H1 (cell line): Measurements from ENCODE around the gene TDRD6. TPM values are rescaled to one million over a fixed set of nuclear protein-coding genes. Genes with fewer than 3 reads are reported as not detected.

Source experiments
- CTCF ChIA-PET: fragments of 300-600 bp; sonication (Branson Sonifier 250); formaldehyde crosslinking; loops from one replicate; lab custom pipeline; 2021; ENCODE audit not compliant: partially characterized antibody; lab: Charles Lee
- POLR2A ChIA-PET: fragments of 300-600 bp; sonication (Branson Sonifier 250); formaldehyde crosslinking; loops from one replicate; lab custom pipeline; 2021; ENCODE audit warnings: inconsistent platforms; ENCODE audit not compliant: partially characterized antibody; lab: Charles Lee
- DNase-seq, 2 experiments: peaks; one replicate each; pipeline versions ENCODE4 v3.0.0 to v3.0.0-alpha.2; 2010 to 2022; ENCODE audit warnings: low spot score in 2 of 2, low read depth in 1 of 2, mixed read lengths in 1 of 2
- FAIRE-seq: peaks from 2 replicates; lab custom pipeline; 2011; peaks lifted over from hg19 to GRCh38; lab: Jason Lieb, UNC
- H2AFZ ChIP-seq: 2 replicates; pipeline ENCODE4 v1.8.1; 2012; ENCODE audit warnings: low read length, inconsistent platforms
- H2AK5ac ChIP-seq: 2 replicates; pipeline ENCODE4 v1.6.1; 2013; ENCODE audit warnings: low read depth, low read length
- H2BK120ac ChIP-seq: replicated peaks from 2 replicates; pipeline ENCODE3; 2013; ENCODE audit warnings: low read depth, low read length, inconsistent platforms
- H2BK12ac ChIP-seq: 2 replicates; pipeline ENCODE4 v1.6.1; 2013; ENCODE audit warnings: low read depth, low read length
- H2BK15ac ChIP-seq: 2 replicates; pipeline ENCODE4 v1.6.1; 2013; ENCODE audit warnings: low read length
- H2BK20ac ChIP-seq: 2 replicates; pipeline ENCODE4 v1.6.1; 2013; ENCODE audit warnings: low read length
- H2BK5ac ChIP-seq: 2 replicates; pipeline ENCODE4 v1.6.1; 2013; ENCODE audit warnings: low read depth, low read length
- H3K14ac ChIP-seq: 2 replicates; pipeline ENCODE4 v1.6.1; 2013; ENCODE audit warnings: inconsistent platforms; ENCODE audit not compliant: insufficient read length
- H3K18ac ChIP-seq: 2 replicates; pipeline ENCODE4 v1.6.1; 2013; ENCODE audit warnings: low read length; ENCODE audit errors: extremely low read depth
- H3K23ac ChIP-seq: 2 replicates; pipeline ENCODE4 v1.6.1; 2013; ENCODE audit warnings: inconsistent platforms; ENCODE audit not compliant: insufficient read length
- H3K23me2 ChIP-seq: 2 replicates; pipeline ENCODE4 v1.6.1; 2013; ENCODE audit warnings: low read depth, low read length
- H3K27ac ChIP-seq: 2 replicates; pipeline ENCODE4 v1.6.1; 2011; ENCODE audit warnings: low read depth, low read length, inconsistent platforms
- H3K27me3 ChIP-seq, 4 experiments: replicated peaks in 1 of 4; 1 replicate in 1 of 4; 2 replicates in 3 of 4; pipeline versions ENCODE4 v1.6.1 to v1.8.1; 2011 to 2013; ENCODE audit warnings: low read length in 3 of 4, mild to moderate bottlenecking in 3 of 4, inconsistent platforms in 2 of 4, mixed read lengths in 2 of 4, moderate library complexity in 1 of 4; ENCODE audit not compliant: control insufficient read depth in 3 of 4, insufficient read depth in 3 of 4; ENCODE audit errors: extremely low read depth in 1 of 4
- H3K36me3 ChIP-seq, 4 experiments: 2 replicates each; pipeline versions ENCODE4 v1.6.1 to v1.8.1; 2011 to 2013; ENCODE audit warnings: mild to moderate bottlenecking in 4 of 4, low read length in 3 of 4, moderate library complexity in 2 of 4, control low read depth in 1 of 4, inconsistent platforms in 1 of 4; ENCODE audit not compliant: insufficient read depth in 4 of 4, control insufficient read depth in 2 of 4
- H3K4ac ChIP-seq: replicated peaks from 2 replicates; pipeline ENCODE3; 2013; ENCODE audit warnings: low read length, low read depth, mixed read lengths, inconsistent platforms; ENCODE audit not compliant: insufficient read length
- H3K4me1 ChIP-seq, 4 experiments: replicated peaks in 1 of 4; 1 replicate in 1 of 4; 2 replicates in 3 of 4; pipeline versions ENCODE4 v1.6.1 to v1.8.1; 2011 to 2013; ENCODE audit warnings: low read length in 3 of 4, inconsistent platforms in 2 of 4, mixed read lengths in 1 of 4; ENCODE audit not compliant: insufficient read depth in 4 of 4, control insufficient read depth in 3 of 4
- H3K4me2 ChIP-seq, 2 experiments: 2 replicates each; pipeline versions ENCODE4 v1.6.1 to v1.8.1; 2011 to 2013; ENCODE audit warnings: low read depth in 2 of 2, low read length in 2 of 2, control low read depth in 1 of 2, inconsistent platforms in 1 of 2, mild to moderate bottlenecking in 1 of 2; ENCODE audit not compliant: insufficient read depth in 1 of 2
- H3K4me3 ChIP-seq, 4 experiments: fragments of 200-600, 300-600 bp in 1 of 4; sonication (generic), shearing (Covaris generic), sonication (Bioruptor Twin) in 1 of 4; 2 replicates each; pipeline versions ENCODE4 v1.5.1 to v1.8.1; 2011 to 2016; ENCODE audit warnings: low read length in 4 of 4, low read depth in 3 of 4, control low read depth in 2 of 4, inconsistent platforms in 2 of 4, mild to moderate bottlenecking in 2 of 4, mixed read lengths in 1 of 4, moderate library complexity in 1 of 4; ENCODE audit not compliant: insufficient read depth in 2 of 4; ENCODE audit errors: extremely low read depth in 1 of 4
- H3K56ac ChIP-seq: replicated peaks from 2 replicates; pipeline ENCODE3; 2013; ENCODE audit warnings: low read depth, mild to moderate bottlenecking, mixed read lengths, low read length, inconsistent platforms; ENCODE audit not compliant: insufficient read length
- H3K79me1 ChIP-seq: 2 replicates; pipeline ENCODE4 v1.6.1; 2013; ENCODE audit warnings: low read depth, low read length, control low read depth
- H3K79me2 ChIP-seq, 2 experiments: 2 replicates each; pipeline versions ENCODE4 v1.6.1 to v1.8.1; 2012 to 2013; ENCODE audit warnings: low read length in 2 of 2, mild to moderate bottlenecking in 2 of 2, inconsistent platforms in 1 of 2; ENCODE audit not compliant: insufficient read depth in 2 of 2, control insufficient read depth in 1 of 2
- H3K9ac ChIP-seq, 4 experiments: replicated peaks in 1 of 4; 1 replicate in 1 of 4; 2 replicates in 3 of 4; pipeline versions ENCODE4 v1.6.1 to v1.8.1; 2011 to 2013; ENCODE audit warnings: low read depth in 3 of 4, low read length in 3 of 4, control low read depth in 2 of 4, mild to moderate bottlenecking in 2 of 4, moderate library complexity in 2 of 4, inconsistent platforms in 1 of 4; ENCODE audit errors: extremely low read depth in 1 of 4
- H3K9me3 ChIP-seq, 2 experiments: 2 replicates each; pipeline versions ENCODE4 v1.6.1 to v1.8.1; 2012 to 2013; ENCODE audit warnings: mild to moderate bottlenecking in 2 of 2, moderate library complexity in 2 of 2, control low read depth in 1 of 2, inconsistent platforms in 1 of 2, low read depth in 1 of 2, low read length in 1 of 2, mixed read lengths in 1 of 2; ENCODE audit not compliant: insufficient read depth in 2 of 2
- H4K20me1 ChIP-seq, 2 experiments: replicated peaks in 1 of 2; 2 replicates each; pipeline versions ENCODE3 to v1.8.1; 2011 to 2013; ENCODE audit warnings: inconsistent platforms in 2 of 2, low read length in 2 of 2, mild to moderate bottlenecking in 1 of 2; ENCODE audit not compliant: insufficient read depth in 2 of 2, control insufficient read depth in 1 of 2
- H4K5ac ChIP-seq: 2 replicates; pipeline ENCODE4 v1.6.1; 2013; ENCODE audit warnings: low read length, low read depth, mixed read lengths, inconsistent platforms; ENCODE audit not compliant: insufficient read length
- H4K8ac ChIP-seq: 2 replicates; pipeline ENCODE4 v1.8.0; 2013; ENCODE audit warnings: mild to moderate bottlenecking, moderate library complexity, low read length, inconsistent platforms; ENCODE audit not compliant: insufficient read depth; ENCODE audit errors: extremely low read depth
- H4K91ac ChIP-seq: replicated peaks from 2 replicates; pipeline ENCODE3; 2013; ENCODE audit warnings: low read length, mixed read lengths, inconsistent platforms; ENCODE audit not compliant: insufficient read length
- CBX8 ChIP-seq: fragments of 300-800, 300-1000 bp; sonication (generic); IDR thresholded peaks from 2 replicates; pipeline ENCODE4 v1.7.1; 2016; ENCODE audit warnings: low read depth, low read length, borderline replicate concordance
- CREB1 ChIP-seq: IDR thresholded peaks from 2 replicates; pipeline ENCODE4 v1.6.1; 2012; ENCODE audit warnings: inconsistent platforms
- CTBP2 ChIP-seq: IDR thresholded peaks from 2 replicates; pipeline ENCODE4 v1.7.0; 2011; ENCODE audit warnings: borderline replicate concordance, mild to moderate bottlenecking, moderate library complexity, mixed read lengths, low read length; ENCODE audit not compliant: insufficient read depth, insufficient read length
- EGR1 ChIP-seq: IDR thresholded peaks from 2 replicates; pipeline ENCODE4 v1.6.1; 2011; ENCODE audit warnings: low read depth, low read length, borderline replicate concordance
- GABPA ChIP-seq: IDR thresholded peaks from 2 replicates; pipeline ENCODE4 v1.6.1; 2011; ENCODE audit warnings: mild to moderate bottlenecking, low read length, moderate library complexity, borderline replicate concordance; ENCODE audit not compliant: insufficient read depth
- HDAC2 ChIP-seq, 2 experiments: fragments of 300-600 bp in 1 of 2; sonication (generic) in 1 of 2; IDR thresholded peaks; 2 replicates each; pipeline ENCODE4 v1.6.1; 2011 to 2012; ENCODE audit warnings: low read depth in 2 of 2, low read length in 2 of 2, mild to moderate bottlenecking in 2 of 2, moderate library complexity in 2 of 2, borderline replicate concordance in 1 of 2, inconsistent platforms in 1 of 2
- KDM1A ChIP-seq: fragments of 200-600, 300-600 bp; sonication (generic); IDR thresholded peaks from 2 replicates; pipeline ENCODE4 v1.7.1; 2016; ENCODE audit warnings: mild to moderate bottlenecking, low read length, borderline replicate concordance
- MAFK ChIP-seq: IDR thresholded peaks from 2 replicates; pipeline ENCODE4 v1.6.1; 2012; ENCODE audit warnings: low read depth, mild to moderate bottlenecking, improper control_type of control experiment, low read length
- POU5F1 ChIP-seq: IDR thresholded peaks from 2 replicates; pipeline ENCODE4 v1.6.1; 2011; ENCODE audit warnings: low read depth, mild to moderate bottlenecking, low read length, moderate library complexity
- RAD21 ChIP-seq, 2 experiments: IDR thresholded peaks in 1 of 2; conservative IDR thresholded peaks in 1 of 2; 2 replicates each; pipeline ENCODE4 v1.6.1; 2011; ENCODE audit warnings: low read depth in 2 of 2, low read length in 2 of 2, improper control_type of control experiment in 1 of 2, inconsistent platforms in 1 of 2, mild to moderate bottlenecking in 1 of 2, moderate library complexity in 1 of 2
- RFX5 ChIP-seq: IDR thresholded peaks from 2 replicates; pipeline ENCODE4 v1.6.1; 2011; ENCODE audit warnings: low read depth, low read length, improper control_type of control experiment, borderline replicate concordance
- SIX5 ChIP-seq: IDR thresholded peaks from 2 replicates; pipeline ENCODE4 v1.6.1; 2011; ENCODE audit warnings: mild to moderate bottlenecking, low read depth, low read length
- TEAD4 ChIP-seq: IDR thresholded peaks from 2 replicates; pipeline ENCODE4 v1.6.1; 2012; ENCODE audit warnings: low read depth, low read length, inconsistent platforms, mixed read lengths
- WGBS, 2 experiments: shearing (Covaris generic) in 1 of 2; methylation state at CpG; one replicate each; pipeline versions ENCODE4 v1.1.6 to v1.1.7; 2013 to 2015; ENCODE audit warnings: low lambda C conversion rate in 2 of 2, mixed read lengths in 2 of 2, inconsistent platforms in 1 of 2, low coverage in 1 of 2, missing lambda C conversion rate in 1 of 2; ENCODE audit not compliant: insufficient replicate concordance in 2 of 2, insufficient coverage in 1 of 2, insufficient read length in 1 of 2; ENCODE audit errors: extremely low coverage in 1 of 2, missing lambda C conversion rate in 1 of 2; 5-methylcytosine and 5-hydroxymethylcytosine counted together
- polyA plus RNA-seq, 7 experiments: library from polyadenylated mRNA; depleted of rRNA in 3 of 7; stranded (reverse) in 5 of 7; unstranded in 2 of 7; fragments of >200 nt in 5 of 7; fragments of 200-250 nt in 2 of 7; gene quantifications; 1 replicate in 5 of 7; 2 replicates in 1 of 7; 4 replicates in 1 of 7; pipeline versions ENCODE4 v1.2.1 to v1.2.3, GENCODE V29; 2011 to 2013; ENCODE audit warnings: missing spikeins in 2 of 7, mixed read lengths in 2 of 7
- total RNA-seq: library from RNA; stranded (reverse); fragmentation: NEBNext Ultra II Directional; extraction: Animal tissue kit (Norgen Biotek cat#: 25700); gene quantifications from 2 replicates; pipeline ENCODE4 v1.2.1, GENCODE V29; 2021

Gene TDRD6
- total and polyA plus RNA-seq, 2 of the 8 experiments (the other 6 are each of a cell fraction or from before 2014, with no cell fraction given): 0.06 to 0.19 TPM

DNA sequence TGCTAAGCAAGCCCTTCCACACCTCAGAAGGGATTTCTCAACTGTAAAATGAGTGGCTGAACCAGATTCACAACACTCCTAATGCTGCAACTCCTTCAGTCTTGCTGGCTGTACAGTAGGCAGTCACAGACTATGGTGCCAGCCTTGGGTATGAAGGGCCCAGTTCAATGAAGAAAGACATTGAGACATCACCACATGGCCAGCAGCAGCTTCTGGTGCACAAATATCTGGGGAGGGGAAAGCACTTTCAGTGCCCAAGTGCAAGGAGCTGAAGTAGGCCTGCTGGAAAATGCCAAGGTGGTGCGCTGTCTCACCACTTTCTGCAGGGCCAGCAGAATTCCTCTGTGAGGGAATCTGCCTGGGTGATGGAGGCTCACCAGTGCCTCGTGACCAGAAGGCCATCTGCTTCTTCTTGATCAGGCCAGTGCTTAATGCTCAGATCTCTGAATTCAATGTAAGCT is 45.7 kb downstream of the TDRD6 start:
- CTCF ChIA-PET: interaction anchor here (0.7 to 4.9 kb wide), 21 partner anchors 10 to 314 kb away, joined by 3 to 41 read pairs (median 4); partner anchors contain the start of gene ANKRD66
- POLR2A ChIA-PET: interaction anchor here (0.7 to 2.7 kb wide), 5 partner anchors 14 to 503 kb away, joined by 3 to 15 read pairs (median 4); no protein-coding TSS in a partner anchor
- H3K36me3 ChIP-seq: no peaks in the 10 kb centered on the region
- no peak for TF ChIP-seq GABPA
- no peak for TF ChIP-seq CREB1
- TF ChIP-seq CTBP2: no peak
- TF ChIP-seq RAD21 (IDR thresholded peaks at IDR 0.05 in 1 of 2, conservative IDR thresholded peaks at IDR 0.05 in 1 of 2; ENCODE audit: low read depth in 2 of 2, low read length in 2 of 2): no peak
- no peak for TF ChIP-seq KDM1A
- TF ChIP-seq MAFK: no peak
- TF ChIP-seq HDAC2 (IDR thresholded peaks at IDR 0.05; ENCODE audit: borderline replicate concordance in 1 of 2, low read depth in 2 of 2, low read length in 2 of 2): no peak
- TF ChIP-seq TEAD4: no peak
- no peak for TF ChIP-seq RFX5
- TF ChIP-seq EGR1: no peak
- no peak for TF ChIP-seq SIX5
- TF ChIP-seq POU5F1: no peak
- no peak for TF ChIP-seq CBX8

More for the DNA sequence above, 45.7 kb downstream of the TDRD6 start:
- FAIRE-seq: no peak
- Histone ChIP-seq H2BK15ac (0 out of 2 replicates have a peak overlapping the region, but pooled peaks have one; percentile 49), H2AFZ (no peak overlapping the region), H3K4me1 (peaks cover 0 to 1% (median 0%) of the 10 kb centered on the region in 4 experiments; a peak in 3 of 7 replicates), H3K23ac (no peak overlapping the region), H3K4ac (no peak overlapping the region), H3K4me3 (no peak overlapping the region), H3K9ac (no peak overlapping the region; a peak in 1 of 7 replicates), H2BK120ac (no peak overlapping the region), H2BK12ac (no peak overlapping the region; the same call in 1 of the 2 replicates), H3K27me3 (peaks cover 0 to 21% (median 14%) of the 10 kb centered on the region in 4 experiments; a peak in 5 of 7 replicates), H4K8ac (no peak overlapping the region), H3K79me2 (no peaks in the 10 kb centered on the region), H2BK5ac (no peak overlapping the region), H3K14ac (no peak overlapping the region), H4K20me1 (no peaks in the 10 kb centered on the region), H3K56ac (no peak overlapping the region), H2BK20ac (no peak overlapping the region), H4K5ac (no peak overlapping the region), H3K9me3 (no peaks in the 10 kb centered on the region), H3K27ac (no peak overlapping the region), H3K23me2 (peaks cover 15% of the 10 kb centered on the region), H3K4me2 (no peak overlapping the region; a peak in 1 of 4 replicates), H3K18ac (no peak overlapping the region), H2AK5ac (no peak overlapping the region), H4K91ac (no peak overlapping the region), H3K79me1 (no peaks in the 10 kb centered on the region)
- WGBS, 2 experiments: 87% methylated on average over 2 of the region's 2 CpGs; no CpG with 5 or more reads in 1 of the 2 experiments
- DNase-seq: no peak
